GM21360 (cell line): ENCODE measurements around the gene PCGF1.

ENCODE experiments used
- ATAC-seq: cut with Tn5 transposase; IDR thresholded peaks from one replicate; pipeline ENCODE4 v1.9.1; 2021; ENCODE audit warnings: mild to moderate bottlenecking, moderate library complexity; ENCODE audit not compliant: unreplicated experiment

The PCGF1 gene

GRCh38 chr2:74537140-74537539 is 29.6 kb upstream of the PCGF1 start:
- ATAC-seq, result no peak

DNA sequence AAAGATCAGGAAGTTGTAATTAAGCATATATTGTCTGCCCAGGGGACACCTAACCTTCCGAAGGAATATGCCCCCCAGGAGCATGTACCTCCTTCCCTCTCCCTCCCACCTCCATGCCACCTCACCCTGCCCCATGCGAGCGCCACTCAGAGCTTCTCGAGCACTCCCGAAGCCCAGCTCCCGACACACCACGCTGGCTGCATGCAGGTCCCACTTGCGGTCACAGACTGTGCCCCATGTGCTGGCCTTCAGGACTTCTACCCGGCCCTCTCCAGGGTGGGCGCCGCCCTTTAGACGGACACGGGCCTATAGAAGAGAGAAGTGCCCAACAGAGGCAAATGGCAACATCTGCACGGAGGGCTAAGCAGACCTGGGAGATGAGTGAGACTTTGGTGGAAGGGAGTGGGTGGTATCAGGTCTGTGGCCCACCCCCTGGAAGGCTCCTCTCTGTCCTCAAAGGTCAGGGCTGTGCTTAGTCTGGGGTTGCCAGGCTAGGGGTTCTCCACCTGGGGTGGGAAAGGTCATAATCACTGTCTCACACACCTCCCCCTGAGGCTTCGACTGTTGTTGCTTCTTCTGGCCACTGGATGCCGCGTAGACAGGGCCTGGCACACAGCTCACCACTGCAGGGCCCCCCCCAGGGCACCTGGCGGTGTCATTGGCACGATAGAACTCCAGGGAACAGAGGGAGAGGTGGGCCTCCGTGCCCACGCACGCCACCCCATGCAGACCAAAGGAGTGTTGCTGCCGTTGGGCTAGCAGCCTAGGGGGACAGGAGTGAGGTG is 28.9 kb upstream of the PCGF1 start:
- no peak for ATAC-seq

- ATAC-seq, result no peak
Measured at GRCh38 chr2:74535440-74535965, 28.0 kb upstream of the PCGF1 start.

DNA sequence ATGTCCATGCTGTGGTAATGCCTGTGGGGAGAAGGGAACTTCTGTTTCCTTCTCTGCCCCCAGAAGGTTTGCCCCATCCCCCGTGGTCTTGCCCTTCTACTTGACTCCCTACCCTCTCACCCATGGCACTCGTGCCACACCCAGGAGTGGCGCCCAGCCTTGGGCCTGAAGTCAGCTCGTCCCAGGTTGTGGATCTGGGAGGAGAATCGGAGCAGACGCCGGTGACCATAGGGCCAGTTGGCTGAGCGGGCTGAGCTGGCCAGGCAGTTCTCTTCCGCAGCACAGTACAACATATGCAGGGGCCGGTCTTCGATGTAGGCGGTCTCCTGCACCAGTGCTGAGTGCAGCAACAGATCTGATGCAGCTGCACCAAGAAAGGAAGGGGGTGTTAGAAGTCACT is 26.9 kb upstream of the PCGF1 start:
- ATAC-seq, result no peak

DNA sequence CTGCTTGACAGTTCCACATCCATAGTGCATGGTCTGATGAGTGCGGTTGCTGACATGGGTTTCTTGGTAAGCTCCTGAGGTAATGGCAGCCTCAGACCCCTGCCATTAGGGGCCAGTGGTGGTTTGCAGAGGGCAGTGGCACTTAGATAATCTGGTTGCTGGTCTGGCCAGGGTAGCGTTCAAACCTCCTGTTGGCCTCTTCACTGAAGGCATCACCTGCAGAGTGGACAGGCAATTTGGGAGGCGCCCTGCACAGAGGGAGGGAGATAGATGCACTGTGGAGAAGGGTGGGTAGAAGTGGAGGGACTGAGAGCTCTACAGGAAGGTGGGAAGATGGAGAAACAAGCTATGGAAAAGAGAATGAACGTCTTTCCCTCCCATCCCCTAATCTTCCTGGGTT is 26.0 kb upstream of the PCGF1 start:
- ATAC-seq, result no peak

DNA sequence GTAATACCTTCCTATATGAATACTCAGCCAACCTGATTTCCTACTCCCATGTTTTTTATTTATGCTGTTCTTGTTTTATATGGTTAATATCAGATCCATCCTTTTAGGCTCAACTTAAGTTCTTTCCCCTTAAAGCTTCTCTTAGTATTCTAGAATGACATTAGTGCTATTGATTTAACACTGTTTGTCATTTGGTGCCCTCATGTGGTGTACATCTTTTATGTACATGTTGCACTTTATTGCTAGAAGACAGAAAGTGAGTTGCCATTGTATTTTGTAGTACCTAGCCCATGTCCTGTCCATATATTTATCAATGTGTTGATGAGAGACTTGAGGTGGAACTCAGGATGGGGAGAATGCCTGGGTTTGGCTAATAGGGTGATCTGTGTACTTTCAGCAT is 24.7 kb upstream of the PCGF1 start:
- no peak for ATAC-seq

DNA sequence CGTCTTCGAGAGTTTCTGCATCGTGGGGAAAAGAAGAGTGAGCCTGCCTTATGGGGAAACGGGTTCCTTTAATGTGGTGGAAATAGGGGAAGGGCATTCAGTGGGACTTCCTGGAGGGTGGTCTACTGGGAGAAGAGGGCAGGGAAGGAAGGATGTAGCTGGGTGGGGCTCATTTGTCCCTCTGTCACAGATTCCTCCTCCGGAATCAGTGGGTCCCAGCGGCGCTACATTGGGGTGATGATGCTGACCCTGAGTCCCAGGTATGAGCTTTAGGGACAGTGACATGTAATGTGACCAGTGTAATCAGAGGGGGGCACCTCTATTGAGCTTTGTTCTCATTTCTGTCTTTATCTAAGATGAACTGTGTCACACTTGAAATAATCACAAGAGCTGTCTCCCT is 24.2 kb upstream of the PCGF1 start:
- no peak for ATAC-seq

DNA sequence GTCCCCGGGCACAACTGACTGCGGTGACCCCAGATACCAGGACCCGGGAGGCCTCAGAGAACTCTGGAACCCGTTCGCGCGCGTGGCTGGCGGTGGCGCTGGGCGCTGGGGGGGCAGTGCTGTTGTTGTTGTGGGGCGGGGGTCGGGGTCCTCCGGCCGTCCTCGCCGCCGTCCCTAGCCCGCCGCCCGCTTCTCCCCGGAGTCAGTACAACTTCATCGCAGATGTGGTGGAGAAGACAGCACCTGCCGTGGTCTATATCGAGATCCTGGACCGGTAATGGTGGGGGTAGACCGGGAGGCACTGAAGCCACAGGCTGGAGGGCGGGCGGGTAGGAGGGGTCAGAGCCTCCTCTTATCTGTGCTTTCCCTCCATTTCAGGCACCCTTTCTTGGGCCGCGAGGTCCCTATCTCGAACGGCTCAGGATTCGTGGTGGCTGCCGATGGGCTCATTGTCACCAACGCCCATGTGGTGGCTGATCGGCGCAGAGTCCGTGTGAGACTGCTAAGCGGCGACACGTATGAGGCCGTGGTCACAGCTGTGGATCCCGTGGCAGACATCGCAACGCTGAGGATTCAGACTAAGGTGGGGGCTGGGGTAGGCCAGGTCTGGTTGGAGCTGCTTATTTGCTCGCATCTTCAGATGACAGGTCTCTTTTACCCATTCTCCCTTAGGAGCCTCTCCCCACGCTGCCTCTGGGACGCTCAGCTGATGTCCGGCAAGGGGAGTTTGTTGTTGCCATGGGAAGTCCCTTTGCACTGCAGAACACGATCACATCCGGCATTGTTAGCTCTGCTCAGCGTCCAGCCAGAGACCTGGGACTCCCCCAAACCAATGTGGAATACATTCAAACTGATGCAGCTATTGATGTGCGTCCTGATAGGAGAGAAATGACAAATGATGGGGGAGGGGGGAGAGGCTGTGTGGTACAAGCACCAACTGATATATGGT is 23.0 kb upstream of the PCGF1 start:
- ATAC-seq, result peak; percentile 16

GRCh38 chr2:74529357-74530238 is 22.1 kb upstream of the PCGF1 start, which contains the start of the genes AUP1 and HTRA2:
AUP1 (minus strand) TSS chr2:74529706; CDS start chr2:74529629, 77 bp downstream.
HTRA2 (plus strand) TSS chr2:74529933; CDS start chr2:74530007, 74 bp downstream.
- peak; percentile 71 for ATAC-seq

- peak; percentile 4 for ATAC-seq
Measured at GRCh38 chr2:74528600-74529356, 21.3 kb upstream of the PCGF1 start.

DNA sequence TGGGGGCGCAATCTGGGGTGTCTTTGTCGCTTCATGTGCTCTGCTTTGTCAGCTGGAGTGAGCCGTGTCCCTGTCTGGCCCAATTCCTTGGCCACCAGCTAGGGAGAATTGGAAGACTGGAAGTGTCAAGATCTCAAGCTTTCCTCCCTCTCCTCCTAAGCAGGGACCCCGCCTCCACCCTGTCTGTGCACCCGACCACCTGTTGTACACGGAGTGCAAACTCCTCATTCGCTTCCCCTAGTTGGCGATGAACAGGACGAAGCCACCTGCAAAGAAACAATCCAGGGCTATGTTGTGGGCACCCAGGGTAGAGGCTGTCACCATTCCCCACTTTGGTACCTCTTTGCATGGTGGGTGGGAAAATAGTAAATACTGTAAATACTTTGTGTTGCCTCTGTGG is 20.2 kb upstream of the PCGF1 start:
- ATAC-seq, result no peak

GRCh38 chr2:74526649-74527230 is 19.2 kb upstream of the PCGF1 start:
- no peak for ATAC-seq

- no peak for ATAC-seq
Measured at GRCh38 chr2:74525717-74526648, 18.5 kb upstream of the PCGF1 start, which contains the start of gene DQX1. DQX1 (minus strand) TSS chr2:74526231; CDS start chr2:74525729, 502 bp downstream.

DNA sequence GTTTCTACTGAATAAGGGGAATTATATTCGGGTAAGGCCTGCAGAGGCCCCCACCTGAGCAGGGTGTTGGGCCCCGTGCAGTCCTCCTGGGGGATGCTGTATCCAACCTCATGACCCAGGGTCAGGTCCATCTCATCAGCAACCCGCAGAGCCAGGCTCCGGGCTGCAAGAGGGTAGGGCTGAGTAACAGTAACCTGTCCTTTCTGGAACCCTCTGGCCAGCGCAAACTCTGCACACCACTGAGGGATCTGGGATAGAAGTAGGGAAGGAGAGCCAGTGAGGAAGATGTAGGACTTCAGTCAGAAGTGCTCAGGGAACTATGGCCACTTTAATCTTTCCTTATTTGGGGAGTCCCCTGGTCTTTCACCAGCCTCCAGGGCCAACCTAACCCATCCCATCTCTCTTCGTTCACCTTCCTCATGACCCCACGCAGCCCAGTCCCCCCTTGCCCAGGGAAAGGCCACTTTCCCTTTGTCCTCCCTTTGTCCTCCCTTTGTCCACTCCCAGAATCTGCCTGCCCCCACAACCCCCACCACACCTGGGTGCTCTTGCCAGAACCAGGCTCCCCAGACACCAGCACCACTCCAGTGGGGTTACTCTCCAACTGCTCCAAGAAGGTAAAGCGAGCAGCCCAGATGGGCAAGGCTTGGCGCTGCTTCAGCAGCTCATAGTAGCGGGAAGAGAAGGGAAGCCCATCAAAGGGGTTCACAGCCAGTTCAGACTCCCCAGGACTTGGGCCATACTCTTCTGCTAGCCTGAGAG is 17.6 kb upstream of the PCGF1 start:
- no peak for ATAC-seq

DNA sequence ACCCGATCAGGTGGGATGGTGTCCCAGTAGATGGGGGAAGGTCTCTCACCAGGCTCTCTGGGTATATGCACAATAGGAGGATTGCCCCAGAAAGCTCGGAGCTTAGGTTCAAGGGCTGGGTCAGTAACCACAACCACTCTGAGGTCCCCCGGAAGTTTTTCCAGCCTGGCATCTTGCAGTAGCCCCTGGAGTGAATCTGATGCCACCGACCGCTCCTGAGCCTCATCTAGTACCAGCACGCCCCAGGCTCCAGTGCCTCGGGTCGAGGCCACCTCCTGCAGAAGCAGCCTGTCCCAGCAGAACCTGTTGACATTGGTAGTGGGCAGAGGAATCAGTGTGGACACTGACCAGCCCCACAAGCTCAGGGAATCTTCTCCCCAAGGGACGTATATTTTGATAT is 16.5 kb upstream of the PCGF1 start:
- no peak for ATAC-seq

- no peak for ATAC-seq
Measured at GRCh38 chr2:74522516-74522915, 15.0 kb upstream of the PCGF1 start.

DNA sequence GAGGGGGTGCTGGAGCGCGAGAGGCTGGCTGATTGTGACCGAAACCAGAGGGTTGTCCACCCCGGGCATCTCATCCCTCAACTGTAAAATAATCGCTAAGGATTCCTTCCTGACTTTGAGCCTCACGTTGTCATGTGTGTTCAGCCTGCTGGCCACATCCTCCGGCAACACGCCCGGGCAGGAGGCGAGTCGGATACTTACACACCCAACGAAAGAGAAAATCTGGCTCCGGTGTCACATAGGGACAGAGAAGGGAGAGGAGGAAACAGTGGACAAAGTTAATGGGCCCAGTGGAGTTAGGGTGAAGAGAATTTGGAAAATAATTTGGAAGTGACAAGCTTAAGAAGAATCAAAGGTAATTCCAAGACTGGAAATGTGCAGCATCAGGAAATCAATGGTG is 9.2 kb upstream of the PCGF1 start:
- ATAC-seq, result no peak
